Gastrocnemius medialis (tissue), 4 donors: ENCODE measurements around the gene BTAF1. TPM values are rescaled to one million over a fixed set of nuclear protein-coding genes. Genes with fewer than 3 reads are reported as not detected.

Experiments used
- ATAC-seq, 2 donors: fragments of 150-250 bp; one replicate each; pipeline ENCODE4 v1.9.1; 2016
- DNase-seq, 2 donors: peaks; one replicate each; pipeline ENCODE4 v3.0.0-alpha.2; 2019
- H3K27ac ChIP-seq, 4 donors: fragments of 200-600 bp; sonication (generic); 1 replicate in 1 of 4; 2 replicates in 3 of 4; pipeline ENCODE4 v1.5.1; 2016 to 2018; ENCODE audit warnings: mild to moderate bottlenecking in 2 of 4, moderate library complexity in 1 of 4
- H3K27me3 ChIP-seq, 3 donors: fragments of 200-600 bp; sonication (generic) in 2 of 3; 1 replicate in 1 of 3; 2 replicates in 2 of 3; pipeline versions ENCODE4 v1.5.1 to v1.6.0; 2016 to 2019; ENCODE audit warnings: mild to moderate bottlenecking in 1 of 3, moderate library complexity in 1 of 3
- H3K36me3 ChIP-seq, 2 donors: fragments of 200-600 bp; sonication (generic) in 1 of 2; one replicate each; pipeline ENCODE4 v1.5.1; 2017 to 2018
- H3K4me1 ChIP-seq, 2 donors: fragments of 200-600 bp; sonication (generic) in 1 of 2; one replicate each; pipeline ENCODE4 v1.5.1; 2016 to 2017; ENCODE audit warnings: mild to moderate bottlenecking in 2 of 2
- H3K4me3 ChIP-seq, 4 donors: fragments of 200-600 bp; sonication (generic) in 3 of 4; 1 replicate in 1 of 4; 2 replicates in 3 of 4; pipeline ENCODE4 v1.5.1; 2016 to 2019; ENCODE audit warnings: mild to moderate bottlenecking in 2 of 4
- H3K9me3 ChIP-seq, 3 donors: fragments of 200-600 bp; sonication (generic) in 2 of 3; 1 replicate in 1 of 3; 2 replicates in 2 of 3; pipeline ENCODE4 v1.5.1; 2016 to 2019
- CTCF ChIP-seq, 5 experiments: fragments of 450-650 bp in 3 of 5; fragments of 200-600 bp in 2 of 5; sonication (generic) in 2 of 5; IDR thresholded peaks in 4 of 5; conservative IDR thresholded peaks in 1 of 5; 1 replicate in 4 of 5; 2 replicates in 1 of 5; pipeline ENCODE4 v1.5.1; 2016 to 2019; ENCODE audit warnings: antibody characterized with exemption in 5 of 5, mild to moderate bottlenecking in 3 of 5, moderate library complexity in 3 of 5
- POLR2A ChIP-seq, 2 donors: fragments of 450-650 bp; IDR thresholded peaks; one replicate each; pipeline ENCODE4 v1.6.1; 2017; ENCODE audit warnings: antibody characterized with exemption in 2 of 2, mild to moderate bottlenecking in 2 of 2, moderate library complexity in 2 of 2
- in situ Hi-C, 4 donors: fragments of 200-750 bp; cut with MboI; loops; one replicate each; pipeline versions ENCODE4 v1.15.0 to v1.8.0; 2017; ENCODE audit warnings: low sequenced_read_pairs in 4 of 4
- intact Hi-C: fragments of 100-400 bp; cut with DNase I; formaldehyde crosslinking; loops from one replicate; pipeline ENCODE4 v1.15.1; 2023; ENCODE audit warnings: low total_unique reads
- total RNA-seq, 4 donors: library from RNA; depleted of rRNA; stranded (reverse); fragments of >200 nt; gene quantifications; one replicate each; pipeline versions ENCODE4 v1.1.0 to v1.2.3, GENCODE V29; 2016

The BTAF1 gene
- total RNA-seq, 4 donors from 2014 or later, result 10.5 to 23.7 (median 11.3) TPM

DNA sequence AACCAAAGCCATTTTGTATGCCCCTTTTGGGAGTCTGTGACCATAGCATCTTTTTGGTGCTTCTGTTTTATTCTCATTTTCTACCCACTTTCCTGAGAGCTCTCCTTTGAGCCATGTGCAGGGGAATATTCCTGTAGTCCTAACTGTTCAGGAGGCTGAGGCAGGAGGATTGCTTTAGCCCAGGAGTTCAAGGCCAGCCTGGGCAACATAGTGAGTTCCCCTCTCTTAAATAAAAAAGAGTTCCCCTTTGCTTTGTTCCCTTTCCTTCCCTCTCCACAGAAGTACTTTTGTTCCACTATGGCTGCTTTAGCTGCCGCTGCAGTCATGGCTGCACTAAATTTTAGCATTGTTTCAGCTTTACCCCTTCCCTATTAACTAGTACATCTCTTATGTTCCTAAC lies 85.9 kb downstream of the BTAF1 start:
- TF ChIP-seq POLR2A (IDR thresholded peaks at IDR 0.05), result no peak
- no peak for TF ChIP-seq CTCF (IDR thresholded peaks at IDR 0.05 in 4 of 5, conservative IDR thresholded peaks at IDR 0.05 in 1 of 5)
- DNase-seq, result no peak
- Histone ChIP-seq H3K4me3 (no peak overlapping the region), H3K36me3 (peaks cover 0 to 43% of the 10 kb centered on the region in 2 donors), H3K27ac (no peak overlapping the region), H3K9me3 (no peaks in the 10 kb centered on the region), H3K27me3 (no peaks in the 10 kb centered on the region), H3K4me1 (no peaks in the 10 kb centered on the region)
- ATAC-seq, result no peak
- intact Hi-C loops, result no loop called here
- in situ Hi-C loops, result no loop called here

DNA sequence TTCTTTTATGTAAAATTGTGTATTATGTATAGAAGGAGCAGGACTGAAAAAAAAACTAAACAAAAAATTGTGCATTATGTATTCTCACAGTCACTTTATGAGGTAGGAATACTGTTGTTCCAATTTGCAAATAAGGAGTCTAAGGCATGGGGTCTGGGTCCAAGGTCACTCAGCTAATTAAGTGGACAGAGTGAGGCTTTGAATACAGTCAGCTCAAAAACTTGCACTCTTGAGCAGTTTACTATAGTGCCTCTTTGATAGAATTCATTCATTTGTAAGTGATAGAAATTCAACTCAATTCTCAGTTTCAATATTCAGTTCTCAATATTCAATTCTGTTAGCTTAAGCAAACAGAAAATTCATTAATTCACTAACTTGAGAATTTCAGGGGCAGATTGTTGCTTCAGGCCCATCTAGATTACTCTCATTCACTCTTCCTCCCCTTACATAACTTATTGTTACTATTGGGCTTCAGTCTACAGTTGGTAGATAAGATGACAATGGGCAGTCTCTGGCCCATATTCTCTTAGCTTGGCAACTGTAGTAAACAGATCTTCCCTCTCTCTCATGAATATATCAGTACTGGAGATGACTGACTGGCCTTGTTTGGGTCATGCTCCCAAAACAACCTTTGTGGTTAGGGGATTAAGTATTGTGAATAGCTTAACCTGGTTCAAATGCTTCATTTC lies 86.6 kb downstream of the BTAF1 start:
- ATAC-seq, result no peak
- Histone ChIP-seq H3K9me3 (no peaks in the 10 kb centered on the region), H3K36me3 (peaks cover 0 to 50% of the 10 kb centered on the region in 2 donors), H3K27me3 (no peaks in the 10 kb centered on the region), H3K27ac (no peak overlapping the region), H3K4me3 (no peak overlapping the region), H3K4me1 (no peaks in the 10 kb centered on the region)
- TF ChIP-seq POLR2A (IDR thresholded peaks at IDR 0.05) (no peak), CTCF (IDR thresholded peaks at IDR 0.05 in 4 of 5, conservative IDR thresholded peaks at IDR 0.05 in 1 of 5) (no peak)
- no peak for DNase-seq
- in situ Hi-C loops, result no loop called here
- intact Hi-C loops, result no loop called here

DNA sequence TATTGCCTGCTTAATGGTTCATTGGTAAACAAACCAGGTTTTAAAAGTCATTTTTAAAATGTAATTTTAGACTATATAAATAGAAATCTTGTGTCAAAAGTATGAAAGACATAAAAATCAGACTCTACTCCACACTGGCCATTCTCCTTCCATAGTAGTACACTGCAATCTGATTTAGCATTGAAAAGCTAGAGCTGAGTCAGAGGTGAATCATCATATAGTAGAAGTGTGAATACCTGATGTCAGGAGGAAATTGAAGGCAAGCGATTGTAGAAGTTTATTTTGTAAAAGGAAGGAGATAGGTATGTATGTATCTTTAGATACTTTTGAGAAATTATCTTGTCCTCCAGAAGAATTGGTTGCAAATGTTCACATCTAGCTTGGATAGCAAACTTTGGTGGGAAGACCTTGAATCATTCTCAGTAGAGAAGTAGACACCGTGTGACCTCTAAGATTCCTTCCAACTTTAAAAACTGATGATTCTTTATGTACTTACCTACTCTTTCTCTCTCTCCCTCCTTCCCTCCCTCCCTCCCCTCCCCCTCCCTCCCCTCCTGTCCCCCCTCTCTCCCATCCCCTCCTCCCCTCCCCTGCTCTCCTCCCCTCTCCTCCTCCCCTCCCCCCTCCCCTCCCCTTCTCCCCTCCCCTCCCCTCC lies 88.1 kb downstream of the BTAF1 start:
- no peaks in the 10 kb centered on the region for H3K27me3 ChIP-seq
- H3K4me1 ChIP-seq, result no peaks in the 10 kb centered on the region
- no peak for DNase-seq
- no peak overlapping the region for H3K27ac ChIP-seq
- H3K36me3 ChIP-seq, result peaks cover 0 to 56% of the 10 kb centered on the region in 2 donors
- no peak overlapping the region for H3K4me3 ChIP-seq
- TF ChIP-seq CTCF (IDR thresholded peaks at IDR 0.05 in 4 of 5, conservative IDR thresholded peaks at IDR 0.05 in 1 of 5) (no peak), POLR2A (IDR thresholded peaks at IDR 0.05) (no peak)
- intact Hi-C loops, result no loop called here
- ATAC-seq, result no peak
- H3K9me3 ChIP-seq, result no peaks in the 10 kb centered on the region
- in situ Hi-C loops, result no loop called here

DNA sequence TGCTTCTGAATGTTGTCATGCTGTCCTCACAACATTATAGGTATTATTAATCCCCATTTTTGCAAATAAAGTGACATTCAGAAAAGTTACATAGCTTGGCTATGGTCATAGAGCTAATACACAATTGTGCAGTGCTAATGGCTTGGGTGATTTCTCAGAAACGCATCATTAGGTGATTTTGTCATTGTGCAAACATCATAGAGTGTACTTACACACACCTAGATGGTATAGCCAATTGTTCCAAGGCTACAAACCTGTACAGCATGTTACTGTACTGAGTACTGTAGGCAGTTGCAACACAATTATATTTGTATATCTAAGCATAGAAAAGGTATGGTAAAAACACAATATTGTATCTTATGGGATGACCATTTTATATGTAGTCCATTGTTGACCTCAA lies 91.0 kb downstream of the BTAF1 start:
- intact Hi-C loops, result no loop called here
- Histone ChIP-seq H3K27me3 (no peaks in the 10 kb centered on the region), H3K4me1 (no peaks in the 10 kb centered on the region), H3K27ac (no peak overlapping the region), H3K9me3 (no peaks in the 10 kb centered on the region), H3K4me3 (no peak overlapping the region), H3K36me3 (peaks cover 0 to 70% of the 10 kb centered on the region in 2 donors)
- TF ChIP-seq POLR2A (IDR thresholded peaks at IDR 0.05) (no peak), CTCF (IDR thresholded peaks at IDR 0.05 in 4 of 5, conservative IDR thresholded peaks at IDR 0.05 in 1 of 5) (no peak)
- in situ Hi-C loops, result no loop called here
- ATAC-seq, result no peak
- no peak for DNase-seq
